Smooth muscle cell (in vitro differentiated cells): ENCODE data around the gene UTP11. TPM values are rescaled to one million over a fixed set of nuclear protein-coding genes. Genes with fewer than 3 reads are reported as not detected.
A peak's percentile ranks its signal among the peaks of the same experiment; 100 is the strongest.

Experiments
- DNase-seq: peaks from one replicate; lab custom pipeline; 2025; ENCODE audit not compliant: unreplicated experiment; lab: John Stamatoyannopoulos, UW
- H2AFZ ChIP-seq: fragments of 200-600 bp; sonication (generic); 2 replicates; pipeline ENCODE4 v1.6.0; 2016; ENCODE audit warnings: antibody characterized with exemption, low read depth, mild to moderate bottlenecking
- H3F3A ChIP-seq: fragments of 200-600 bp; sonication (generic); 2 replicates; pipeline ENCODE4 v1.6.0; 2017; ENCODE audit warnings: antibody characterized with exemption, low read depth
- H3K27ac ChIP-seq: fragments of 200-600 bp; sonication (generic); 2 replicates; pipeline ENCODE4 v1.5.1; 2016; ENCODE audit warnings: low read depth, mild to moderate bottlenecking
- H3K27me3 ChIP-seq: fragments of 200-600 bp; sonication (generic); 2 replicates; pipeline ENCODE4 v1.6.1; 2016; ENCODE audit warnings: low read depth, mild to moderate bottlenecking
- H3K36me3 ChIP-seq: fragments of 200-600 bp; sonication (generic); 2 replicates; pipeline ENCODE4 v1.5.1; 2016; ENCODE audit warnings: low read depth
- H3K4me1 ChIP-seq: fragments of 200-600 bp; sonication (generic); 2 replicates; pipeline ENCODE4 v1.5.1; 2016; ENCODE audit warnings: low read depth
- H3K4me2 ChIP-seq: fragments of 200-600 bp; sonication (generic); 2 replicates; pipeline ENCODE4 v1.6.0; 2016; ENCODE audit warnings: mild to moderate bottlenecking
- H3K4me3 ChIP-seq: fragments of 200-600 bp; sonication (generic); 2 replicates; pipeline ENCODE4 v1.5.1; 2016; ENCODE audit warnings: mild to moderate bottlenecking
- H3K79me2 ChIP-seq: fragments of 200-600 bp; sonication (generic); 2 replicates; pipeline ENCODE4 v1.6.0; 2016; ENCODE audit warnings: low read depth, mild to moderate bottlenecking
- H3K9ac ChIP-seq: fragments of 200-600 bp; sonication (generic); 2 replicates; pipeline ENCODE4 v1.6.0; 2016; ENCODE audit warnings: low read depth
- H3K9me3 ChIP-seq: fragments of 200-600 bp; sonication (generic); replicated peaks from 2 replicates; pipeline ENCODE4 v1.5.1; 2016; ENCODE audit warnings: low read depth
- H4K20me1 ChIP-seq: fragments of 200-600 bp; sonication (generic); 2 replicates; pipeline ENCODE4 v1.6.0; 2016; ENCODE audit warnings: low read depth
- CTCF ChIP-seq: fragments of 200-600 bp; sonication (generic); IDR thresholded peaks from 2 replicates; pipeline ENCODE4 v1.5.1; 2017; ENCODE audit warnings: borderline replicate concordance, mild to moderate bottlenecking, antibody characterized with exemption; ENCODE audit not compliant: insufficient read depth, poor library complexity, severe bottlenecking
- WGBS: methylation state at CpG from one replicate; pipeline ENCODE4 v1.1.7; 2016; ENCODE audit warnings: low lambda C conversion rate; 5-methylcytosine and 5-hydroxymethylcytosine counted together
- polyA plus RNA-seq: library from polyadenylated mRNA; unstranded; fragments of >200 nt; fragmentation: Nextera tagmentation; extraction: Ambion mirVana; gene quantifications from 2 replicates; pipeline ENCODE4 v1.2.1, GENCODE V29; 2016
- total RNA-seq: library from RNA; depleted of rRNA; stranded (reverse); fragments of >200 nt; gene quantifications from 2 replicates; pipeline ENCODE4 v1.2.3, GENCODE V29; 2014

UTP11 gene
- total and polyA plus RNA-seq, 2 experiments from 2014 or later: 43.7 to 72.4 TPM

GRCh38 chr1:38015978-38016725 lies 3.6 kb downstream of the UTP11 start:
- H3K79me2 ChIP-seq: peaks cover 70% of the 10 kb centered on the region

GRCh38 chr1:38018864-38019343 lies 6.4 kb downstream of the UTP11 start:
- Histone ChIP-seq H3K9ac (no peak overlapping the region), H3K79me2 (peaks cover 61% of the 10 kb centered on the region), H3K36me3 (peaks cover 22% of the 10 kb centered on the region), H4K20me1 (peaks cover 54% of the 10 kb centered on the region), H3F3A (no peaks in the 10 kb centered on the region), H3K4me3 (no peak overlapping the region), H3K27ac (no peak overlapping the region), H2AFZ (no peak overlapping the region), H3K9me3 (no peaks in the 10 kb centered on the region), H3K27me3 (no peaks in the 10 kb centered on the region), H3K4me1 (no peaks in the 10 kb centered on the region), H3K4me2 (no peak overlapping the region)
- WGBS: 90% methylated on average over 6 of the region's 6 CpGs
- no peak for DNase-seq
- peak; percentile 54 for TF ChIP-seq CTCF

More at GRCh38 chr1:38015978-38016725, 3.6 kb downstream of the UTP11 start:
- peaks cover 5% of the 10 kb centered on the region for H3F3A ChIP-seq
- H4K20me1 ChIP-seq: peaks cover 56% of the 10 kb centered on the region
- no peaks in the 10 kb centered on the region for H3K27me3 ChIP-seq
- 85% methylated on average over 6 of the region's 6 CpGs for WGBS
- H3K36me3 ChIP-seq: peaks cover 6% of the 10 kb centered on the region
- no peak overlapping the region for H3K4me2 ChIP-seq
- TF ChIP-seq CTCF: no peak
- no peak overlapping the region for H3K27ac ChIP-seq
- no peak overlapping the region for H3K9ac ChIP-seq
- peaks cover 8% of the 10 kb centered on the region for H3K4me1 ChIP-seq
- H3K9me3 ChIP-seq: no peaks in the 10 kb centered on the region
- no peak for DNase-seq
- H2AFZ ChIP-seq: no peak overlapping the region
- H3K4me3 ChIP-seq: no peak overlapping the region

GRCh38 chr1:38020396-38020795 lies 7.9 kb downstream of the UTP11 start:
- no peaks in the 10 kb centered on the region for H3K9me3 ChIP-seq
- H3K79me2 ChIP-seq: peaks cover 46% of the 10 kb centered on the region
- no peak overlapping the region for H3K4me3 ChIP-seq
- H3K9ac ChIP-seq: no peak overlapping the region
- no peaks in the 10 kb centered on the region for H3K27me3 ChIP-seq
- no peaks in the 10 kb centered on the region for H3F3A ChIP-seq
- TF ChIP-seq CTCF: no peak
- H3K4me1 ChIP-seq: no peaks in the 10 kb centered on the region
- WGBS: 85% methylated on average over 2 of the region's 2 CpGs
- H3K4me2 ChIP-seq: no peak overlapping the region
- peaks cover 40% of the 10 kb centered on the region for H4K20me1 ChIP-seq
- no peak overlapping the region for H3K27ac ChIP-seq
- no peak overlapping the region for H2AFZ ChIP-seq
- DNase-seq: no peak
- peaks cover 30% of the 10 kb centered on the region for H3K36me3 ChIP-seq
